ENCODE data around the gene EGLN2. TPM values are rescaled to one million over a fixed set of nuclear protein-coding genes. Genes with fewer than 3 reads are reported as not detected.

The EGLN2 gene
- total and polyA plus RNA-seq, 7 experiments from 2014 or later: 122 to 254 (median 157) TPM

DNA sequence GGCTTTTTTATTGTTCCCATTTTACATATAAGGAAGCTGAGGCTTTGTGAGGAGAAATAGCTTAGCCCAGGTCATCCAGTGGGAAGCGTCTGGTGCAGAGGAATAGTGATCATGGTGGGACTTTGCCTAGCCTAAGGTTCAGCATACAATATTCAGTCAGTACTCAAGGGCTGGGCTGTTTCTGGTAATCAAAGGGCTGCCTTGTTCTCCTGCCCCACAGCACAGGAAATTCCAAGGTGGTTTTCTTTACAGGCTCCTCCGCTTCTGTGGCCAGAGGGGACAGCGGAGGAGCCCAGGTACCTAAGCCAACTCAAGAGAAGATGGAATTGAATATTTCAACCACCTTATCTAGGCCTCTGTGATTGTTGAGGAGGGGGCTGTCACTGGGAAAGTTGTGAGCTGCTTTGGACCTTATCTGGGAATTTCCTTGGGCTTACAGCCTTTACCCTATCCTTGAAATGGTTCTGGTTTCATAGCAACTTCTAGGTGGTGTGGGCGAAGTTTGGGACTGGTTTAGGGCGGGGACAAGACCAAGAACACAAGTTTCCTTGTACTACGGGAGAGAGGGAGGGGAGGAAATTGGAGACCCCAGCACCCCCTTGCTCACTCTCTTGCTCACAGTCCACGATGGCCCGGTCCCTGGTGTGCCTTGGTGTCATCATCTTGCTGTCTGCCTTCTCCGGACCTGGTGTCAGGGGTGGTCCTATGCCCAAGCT, 23.9 kb upstream of the EGLN2 start, which contains the start of gene MIA:
TSS of gene MIA (plus strand) at position 606 of the 716 bp plus-strand sequence. CDS start at position 628, 22 bp downstream.
- DNase-seq (no peak), ATAC-seq (no peak)
- CTCF ChIA-PET: interaction anchor here (0.6 to 1.4 kb wide), 2 partner anchors 31 to 579 kb away, joined by 3 read pairs; no protein-coding TSS in a partner anchor
- H3K27ac Mint-ChIP-seq: peak within 1 kb of the TSS in 7 of 9 donors; percentile 58 to 98 (median 72)
- intact Hi-C loops (cut with micrococcal nuclease): loop anchor here (5.0 to 10.0 kb wide), 3 partner anchors 163 to 580 kb away; partner anchors contain the start of genes AKT2 (in 1 of the 2) and TGFB1 (in 1 of the 2)
- H3K27me3 ChIP-seq (ENCODE audit: control insufficient read depth in 2 of 2, insufficient read depth in 2 of 2, low read length in 2 of 2): no peaks in the 10 kb centered on the region
- H3K4me3 Mint-ChIP-seq: peak within 1 kb of the TSS in 3 of 10 donors; percentile 25 to 91 (median 45)
- H3K4me1 Mint-ChIP-seq: peaks cover 19 to 45% (median 34%) of the 10 kb centered on the region in 7 donors
- H3K36me3 ChIP-seq (ENCODE audit: control insufficient read depth in 2 of 3, insufficient read depth in 3 of 3, low read length in 3 of 3): no peaks in the 10 kb centered on the region
- POLR2A ChIA-PET: interaction anchor here (1.0 to 5.6 kb wide), 2 partner anchors 22 to 25 kb away, joined by 3 to 89 read pairs; partner anchors contain the start of genes ACTMAP, EGLN2 and SNRPA
- H3K27me3 Mint-ChIP-seq: no peaks in the 10 kb centered on the region
- H3K9me3 Mint-ChIP-seq: peaks cover 0 to 6% (median 0%) of the 10 kb centered on the region in 11 donors
- peaks cover 0 to 20% (median 9%) of the 10 kb centered on the region in 5 donors for H3K36me3 Mint-ChIP-seq
- H3K4me1 ChIP-seq (ENCODE audit: control insufficient read depth in 2 of 2, insufficient read depth in 2 of 2, low read length in 2 of 2): peaks cover 18 to 28% of the 10 kb centered on the region in 2 donors
- no peak within 1 kb of the TSS for H3K27ac ChIP-seq (ENCODE audit: low read depth, low read length)
- H3K9me3 ChIP-seq (ENCODE audit: control insufficient read depth in 2 of 3, low read length in 3 of 3): no peaks in the 10 kb centered on the region
- no peak within 1 kb of the TSS for H3K4me3 ChIP-seq (ENCODE audit: low read length)

DNA sequence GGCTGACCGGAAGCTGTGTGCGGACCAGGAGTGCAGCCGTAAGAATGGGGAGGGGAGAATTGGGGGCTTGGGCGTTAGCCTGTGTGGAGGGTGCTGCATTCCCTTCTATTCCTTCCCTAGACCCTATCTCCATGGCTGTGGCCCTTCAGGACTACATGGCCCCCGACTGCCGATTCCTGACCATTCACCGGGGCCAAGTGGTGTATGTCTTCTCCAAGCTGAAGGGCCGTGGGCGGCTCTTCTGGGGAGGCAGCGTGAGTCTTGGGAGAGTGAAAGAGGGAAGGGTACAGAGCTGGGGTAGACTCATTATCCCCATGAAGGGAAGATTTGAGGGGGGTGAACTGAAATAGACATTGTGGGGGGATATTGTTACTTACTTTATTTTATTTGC, 23.4 kb upstream of the EGLN2 start:
- H3K9me3 Mint-ChIP-seq: peaks cover 0 to 6% (median 0%) of the 10 kb centered on the region in 11 donors
- DNase-seq: no peak
- ATAC-seq: no peak
- Histone ChIP-seq H3K36me3 (ENCODE audit: control insufficient read depth in 2 of 3, insufficient read depth in 3 of 3, low read length in 3 of 3) (no peaks in the 10 kb centered on the region), H3K4me3 (ENCODE audit: low read length) (no peak overlapping the region), H3K27me3 (ENCODE audit: control insufficient read depth in 2 of 2, insufficient read depth in 2 of 2, low read length in 2 of 2) (no peaks in the 10 kb centered on the region), H3K27ac (ENCODE audit: low read depth, low read length) (no peak overlapping the region), H3K4me1 (ENCODE audit: control insufficient read depth in 2 of 2, insufficient read depth in 2 of 2, low read length in 2 of 2) (peaks cover 18 to 30% of the 10 kb centered on the region in 2 donors), H3K9me3 (ENCODE audit: control insufficient read depth in 2 of 3, low read length in 3 of 3) (no peaks in the 10 kb centered on the region)
- H3K27me3 Mint-ChIP-seq: no peaks in the 10 kb centered on the region
- peaks cover 2 to 20% (median 7%) of the 10 kb centered on the region in 5 donors for H3K36me3 Mint-ChIP-seq
- POLR2A ChIA-PET: interaction anchor here (1.0 to 5.6 kb wide), 3 partner anchors 21 to 25 kb away, joined by 3 to 92 read pairs (median 89); partner anchors contain the start of genes ACTMAP, EGLN2 and SNRPA
- CTCF ChIA-PET: no interaction called here
- intact Hi-C loops (cut with micrococcal nuclease): loop anchor here (5.0 to 10.0 kb wide), 3 partner anchors 163 to 579 kb away; partner anchors contain the start of genes AKT2 (in 1 of the 2) and TGFB1 (in 1 of the 2)
- peaks cover 25 to 50% (median 38%) of the 10 kb centered on the region in 7 donors for H3K4me1 Mint-ChIP-seq
- peak overlapping the region in 6 of 9 donors; percentile 12 to 77 (median 62) for H3K27ac Mint-ChIP-seq
- no peak overlapping the region for H3K4me3 Mint-ChIP-seq

GRCh38 chr19:40776364-40776763, 22.6 kb upstream of the EGLN2 start:
- ChIA-PET CTCF (interaction anchor here (2.0 kb wide), 1 partner anchor 20 kb away, joined by 5 read pairs; no protein-coding TSS in a partner anchor), POLR2A (interaction anchor here (1.2 to 5.6 kb wide), 5 partner anchors 10 to 28 kb away, joined by 4 to 92 read pairs (median 84); partner anchors contain the start of genes ACTMAP, EGLN2 and SNRPA)
- Histone ChIP-seq H3K4me3 (ENCODE audit: low read length) (no peak overlapping the region), H3K27me3 (ENCODE audit: control insufficient read depth in 2 of 2, insufficient read depth in 2 of 2, low read length in 2 of 2) (no peaks in the 10 kb centered on the region), H3K36me3 (ENCODE audit: control insufficient read depth in 2 of 3, insufficient read depth in 3 of 3, low read length in 3 of 3) (no peaks in the 10 kb centered on the region), H3K27ac (ENCODE audit: low read depth, low read length) (no peak overlapping the region), H3K4me1 (ENCODE audit: control insufficient read depth in 2 of 2, insufficient read depth in 2 of 2, low read length in 2 of 2) (peaks cover 18 to 24% of the 10 kb centered on the region in 2 donors), H3K9me3 (ENCODE audit: control insufficient read depth in 2 of 3, low read length in 3 of 3) (no peaks in the 10 kb centered on the region)
- ATAC-seq (no peak), DNase-seq (no peak)
- Mint-ChIP-seq H3K4me1 (peaks cover 30 to 48% (median 35%) of the 10 kb centered on the region in 7 donors), H3K36me3 (peaks cover 2 to 17% (median 6%) of the 10 kb centered on the region in 5 donors), H3K27ac (peak overlapping the region in 7 of 9 donors; percentile 58 to 98 (median 94)), H3K27me3 (no peaks in the 10 kb centered on the region), H3K4me3 (peak overlapping the region in 3 of 10 donors; percentile 25 to 91 (median 45)), H3K9me3 (peaks cover 0 to 1% (median 0%) of the 10 kb centered on the region in 11 donors)
- intact Hi-C loops (cut with micrococcal nuclease): loop anchor here (5.0 to 10.0 kb wide), 3 partner anchors 164 to 578 kb away; partner anchors contain the start of genes AKT2 (in 1 of the 2) and TGFB1 (in 1 of the 2)

DNA sequence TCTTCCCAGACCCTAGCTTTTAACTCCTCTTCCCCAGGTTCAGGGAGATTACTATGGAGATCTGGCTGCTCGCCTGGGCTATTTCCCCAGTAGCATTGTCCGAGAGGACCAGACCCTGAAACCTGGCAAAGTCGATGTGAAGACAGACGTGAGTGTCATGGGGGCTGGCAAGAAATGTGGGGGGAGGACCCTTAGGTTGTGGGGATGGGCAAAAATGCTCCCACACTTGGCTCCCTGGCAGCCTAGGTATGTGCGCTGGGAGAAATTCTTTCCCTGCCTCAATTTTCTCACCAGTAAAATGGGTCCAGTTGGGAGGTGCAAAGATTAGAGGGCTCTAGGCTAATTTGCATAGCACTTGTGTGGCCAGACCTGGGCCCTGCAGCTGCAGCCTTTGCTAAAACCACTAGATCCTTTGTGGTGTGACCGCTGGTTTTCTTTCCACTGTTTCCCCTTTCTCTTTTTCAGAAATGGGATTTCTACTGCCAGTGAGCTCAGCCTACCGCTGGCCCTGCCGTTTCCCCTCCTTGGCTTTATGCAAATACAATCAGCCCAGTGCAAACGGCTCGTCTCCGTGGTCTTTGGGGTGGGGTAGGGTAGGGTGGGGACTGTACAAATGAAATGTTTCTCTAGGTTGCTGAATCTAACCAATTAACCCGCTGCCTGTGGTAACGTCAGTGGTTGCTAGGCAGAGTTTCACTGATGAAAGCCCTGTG, 21.9 kb upstream of the EGLN2 start:
- intact Hi-C loops (cut with micrococcal nuclease): loop anchor here (1.0 to 10.0 kb wide), 5 partner anchors 12 to 578 kb away; partner anchors contain the start of genes AKT2 (in 1 of the 2), BLVRB (in 1 of the 2) and TGFB1 (in 1 of the 2)
- Histone ChIP-seq H3K27ac (ENCODE audit: low read depth, low read length) (peak overlapping the region; percentile 92), H3K4me1 (ENCODE audit: control insufficient read depth in 2 of 2, insufficient read depth in 2 of 2, low read length in 2 of 2) (peaks cover 18 to 24% of the 10 kb centered on the region in 2 donors), H3K4me3 (ENCODE audit: low read length) (peak overlapping the region; percentile 97), H3K27me3 (ENCODE audit: control insufficient read depth in 2 of 2, insufficient read depth in 2 of 2, low read length in 2 of 2) (no peaks in the 10 kb centered on the region), H3K36me3 (ENCODE audit: control insufficient read depth in 2 of 3, insufficient read depth in 3 of 3, low read length in 3 of 3) (peaks cover 0 to 3% (median 0%) of the 10 kb centered on the region in 3 experiments), H3K9me3 (ENCODE audit: control insufficient read depth in 2 of 3, low read length in 3 of 3) (no peaks in the 10 kb centered on the region)
- Mint-ChIP-seq H3K4me3 (peak overlapping the region; percentile 91 to 99 (median 96)), H3K4me1 (peaks cover 31 to 49% (median 37%) of the 10 kb centered on the region in 7 donors), H3K36me3 (peaks cover 5 to 15% (median 7%) of the 10 kb centered on the region in 5 donors), H3K27me3 (no peaks in the 10 kb centered on the region), H3K27ac (peak overlapping the region; percentile 87 to 99 (median 98)), H3K9me3 (peaks cover 0 to 1% (median 0%) of the 10 kb centered on the region in 11 donors)
- POLR2A ChIA-PET: interaction anchor here (0.6 to 5.6 kb wide), 21 partner anchors 10 to 1098 kb away, joined by 3 to 92 read pairs (median 6); partner anchors contain the start of genes ACTMAP, COQ8B, EGLN2 and HNRNPUL1
- ATAC-seq (peak; percentile 73), DNase-seq (peak; percentile 60 to 93 (median 89))
- CTCF ChIA-PET: interaction anchor here (0.6 to 3.6 kb wide), 9 partner anchors 19 to 346 kb away, joined by 3 to 21 read pairs (median 4); partner anchors contain the start of gene EGLN2

DNA sequence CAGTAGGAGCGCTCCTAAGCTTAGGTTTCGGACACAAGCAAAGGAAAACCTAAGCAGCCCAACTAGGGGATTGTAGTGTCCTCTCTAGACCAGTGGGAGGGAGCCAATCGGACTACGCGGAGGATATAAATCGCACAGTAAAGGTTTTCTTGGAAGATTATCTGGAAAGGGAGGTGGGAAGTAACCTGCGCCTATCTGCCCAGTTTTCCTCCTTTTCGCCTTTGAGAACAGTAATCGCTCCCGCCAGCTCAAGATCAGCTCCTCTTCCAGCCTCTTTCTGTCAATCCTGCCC, 21.4 kb upstream of the EGLN2 start:
- Histone ChIP-seq H3K27me3 (ENCODE audit: control insufficient read depth in 2 of 2, insufficient read depth in 2 of 2, low read length in 2 of 2) (no peaks in the 10 kb centered on the region), H3K36me3 (ENCODE audit: control insufficient read depth in 2 of 3, insufficient read depth in 3 of 3, low read length in 3 of 3) (peaks cover 0 to 6% (median 0%) of the 10 kb centered on the region in 3 experiments), H3K4me3 (ENCODE audit: low read length) (peak overlapping the region; percentile 97), H3K4me1 (ENCODE audit: control insufficient read depth in 2 of 2, insufficient read depth in 2 of 2, low read length in 2 of 2) (peaks cover 18 to 24% of the 10 kb centered on the region in 2 donors), H3K27ac (ENCODE audit: low read depth, low read length) (peak overlapping the region; percentile 92), H3K9me3 (ENCODE audit: control insufficient read depth in 2 of 3, low read length in 3 of 3) (no peaks in the 10 kb centered on the region)
- H3K4me1 Mint-ChIP-seq: peaks cover 29 to 49% (median 39%) of the 10 kb centered on the region in 7 donors
- H3K4me3 Mint-ChIP-seq: peak overlapping the region; percentile 91 to 99 (median 96)
- peaks cover 5 to 17% (median 8%) of the 10 kb centered on the region in 5 donors for H3K36me3 Mint-ChIP-seq
- DNase-seq: no peak
- peak overlapping the region; percentile 87 to 99 (median 98) for H3K27ac Mint-ChIP-seq
- POLR2A ChIA-PET: interaction anchor here (0.5 to 5.6 kb wide), 24 partner anchors 9 to 1098 kb away, joined by 3 to 92 read pairs (median 5); partner anchors contain the start of genes ACTMAP, COQ8B, EGLN2 and HNRNPUL1
- CTCF ChIA-PET: interaction anchor here (0.6 to 3.6 kb wide), 10 partner anchors 19 to 346 kb away, joined by 3 to 21 read pairs (median 4); partner anchors contain the start of genes ACTMAP and EGLN2
- intact Hi-C loops (cut with micrococcal nuclease): loop anchor here (1.0 to 10.0 kb wide), 5 partner anchors 12 to 577 kb away; partner anchors contain the start of genes AKT2 (in 1 of the 2), BLVRB (in 1 of the 2) and TGFB1 (in 1 of the 2)
- H3K9me3 Mint-ChIP-seq: peaks cover 0 to 1% (median 0%) of the 10 kb centered on the region in 11 donors
- ATAC-seq: no peak
- no peaks in the 10 kb centered on the region for H3K27me3 Mint-ChIP-seq

All from naive thymus-derived CD4-positive, alpha-beta T cell (primary cell).